B cell (primary cell): ENCODE results near the gene CFAP210.

Experiments used
- CTCF ChIP-seq: fragments of 200-600 bp; IDR thresholded peaks from one replicate; pipeline ENCODE4 v1.8.0; 2022; ENCODE audit warnings: antibody characterized with exemption, mild to moderate bottlenecking
- EZH2 ChIP-seq: IDR thresholded peaks from 2 replicates; pipeline ENCODE4 v1.6.1; 2012; ENCODE audit warnings: borderline replicate concordance, low read depth, mild to moderate bottlenecking, moderate library complexity, low read length; ENCODE audit not compliant: insufficient read depth, poor library complexity, severe bottlenecking

DNA sequence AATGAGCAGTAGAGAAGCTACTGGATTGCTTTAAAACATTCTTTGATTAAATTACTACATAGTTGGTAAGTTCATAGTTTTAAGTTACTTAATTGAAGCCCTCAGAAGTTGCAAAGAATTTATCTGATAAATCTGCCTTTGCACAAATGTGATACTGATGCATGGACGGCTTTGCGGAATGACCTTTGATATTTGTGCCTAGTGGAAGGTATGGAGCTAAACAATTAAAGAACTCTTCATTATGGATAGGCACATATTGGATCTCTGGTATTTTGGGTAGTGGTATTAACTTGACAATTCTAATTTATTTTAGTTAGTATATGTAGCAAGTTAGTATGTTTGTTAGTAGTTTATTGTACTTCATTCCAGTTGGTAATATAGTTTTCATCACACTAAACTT lies 54.1 kb downstream of the CFAP210 start:
- no peak for TF ChIP-seq CTCF
- no peak for TF ChIP-seq EZH2
